OCI-LY1 (cell line): ENCODE data around the gene HOXD4.

ENCODE experiments used
- H2AFZ ChIP-seq: fragments of 200-600 bp; sonication (generic), shearing (Covaris generic); 2 replicates; pipeline ENCODE4 v1.6.0; 2014; ENCODE audit warnings: antibody characterized with exemption, mild to moderate bottlenecking, low read length
- H3F3A ChIP-seq: fragments of 200-600 bp; sonication (generic), shearing (Covaris generic); 2 replicates; pipeline ENCODE4 v1.6.0; 2014; ENCODE audit warnings: mild to moderate bottlenecking, antibody characterized with exemption, low read length, moderate library complexity; ENCODE audit not compliant: insufficient read depth
- H3K27ac ChIP-seq: fragments of 200-600 bp; sonication (generic); 2 replicates; pipeline ENCODE4 v1.5.1; 2014; ENCODE audit warnings: low read length, mixed run types, mild to moderate bottlenecking, low read depth; ENCODE audit not compliant: poor library complexity, severe bottlenecking
- H3K27me3 ChIP-seq: fragments of 200-600 bp; sonication (generic); 2 replicates; pipeline ENCODE4 v1.6.0; 2014; ENCODE audit warnings: antibody characterized with exemption, mild to moderate bottlenecking, low read length, moderate library complexity; ENCODE audit not compliant: insufficient read depth
- H3K36me3 ChIP-seq: fragments of 200-600 bp; sonication (generic); 2 replicates; pipeline ENCODE4 v1.6.1; 2014; ENCODE audit warnings: mild to moderate bottlenecking, antibody characterized with exemption, low read length, moderate library complexity, mixed read lengths; ENCODE audit not compliant: insufficient read depth
- H3K4me1 ChIP-seq: fragments of 200-600 bp; sonication (generic); 2 replicates; pipeline ENCODE4 v1.5.1; 2014; ENCODE audit warnings: mild to moderate bottlenecking, low read length, moderate library complexity; ENCODE audit not compliant: insufficient read depth, severe bottlenecking
- H3K4me2 ChIP-seq: fragments of 200-600 bp; sonication (generic), shearing (Covaris generic); 2 replicates; pipeline ENCODE4 v1.6.1; 2014; ENCODE audit warnings: low read length
- H3K4me3 ChIP-seq: fragments of 200-600 bp; sonication (generic); 2 replicates; pipeline ENCODE4 v1.5.1; 2014; ENCODE audit warnings: low read length, low read depth, mild to moderate bottlenecking, mixed read lengths; ENCODE audit not compliant: poor library complexity, severe bottlenecking
- H3K79me2 ChIP-seq: fragments of 200-600 bp; shearing (Covaris generic); 2 replicates; pipeline ENCODE4 v1.6.1; 2016; ENCODE audit warnings: mixed run types, low read length, mixed read lengths; ENCODE audit not compliant: insufficient read depth
- H3K9ac ChIP-seq: fragments of 200-600 bp; sonication (generic), shearing (Covaris generic); 2 replicates; pipeline ENCODE4 v1.6.1; 2014; ENCODE audit warnings: mild to moderate bottlenecking, low read length, mixed read lengths
- H3K9me2 ChIP-seq: fragments of 200-600 bp; sonication (generic), shearing (Covaris generic); 2 replicates; pipeline ENCODE4 v1.6.1; 2014; ENCODE audit warnings: low read depth, mild to moderate bottlenecking, low read length, mixed read lengths
- H3K9me3 ChIP-seq: fragments of 200-600 bp; shearing (Covaris generic); 2 replicates; pipeline ENCODE4 v1.6.1; 2014; ENCODE audit warnings: low read length, mixed read lengths
- H4K20me1 ChIP-seq: fragments of 200-600 bp; sonication (generic), shearing (Covaris generic); 2 replicates; pipeline ENCODE4 v1.6.0; 2016; ENCODE audit warnings: mild to moderate bottlenecking, low read length; ENCODE audit not compliant: insufficient read depth
- CTCF ChIP-seq: fragments of 200-600 bp; sonication (generic), shearing (Covaris generic); IDR thresholded peaks from 2 replicates; pipeline ENCODE4 v1.5.1; 2017; ENCODE audit warnings: mild to moderate bottlenecking, antibody characterized with exemption, low read length, moderate library complexity, mixed read lengths
- EZH2 ChIP-seq: fragments of 200-600 bp; sonication (generic), shearing (Covaris generic); IDR thresholded peaks from 2 replicates; pipeline ENCODE4 v1.8.0; 2017; ENCODE audit warnings: borderline replicate concordance, mixed run types, mild to moderate bottlenecking, antibody characterized with exemption, low read length, moderate library complexity, mixed read lengths

Gene HOXD4

GRCh38 chr2:176103194-176103593 is 48.2 kb upstream of the HOXD4 start:
- Histone ChIP-seq H2AFZ (no peak overlapping the region), H3K9ac (no peak overlapping the region), H3K27me3 (no peaks in the 10 kb centered on the region), H3K4me3 (no peak overlapping the region), H4K20me1 (no peaks in the 10 kb centered on the region), H3K36me3 (no peaks in the 10 kb centered on the region), H3K4me2 (no peak overlapping the region), H3K9me3 (no peaks in the 10 kb centered on the region), H3K9me2 (no peaks in the 10 kb centered on the region), H3F3A (no peaks in the 10 kb centered on the region), H3K4me1 (peaks cover 5% of the 10 kb centered on the region), H3K79me2 (no peaks in the 10 kb centered on the region), H3K27ac (no peak overlapping the region)
- TF ChIP-seq CTCF (no peak), EZH2 (no peak)

- TF ChIP-seq EZH2 (no peak), CTCF (no peak)
- Histone ChIP-seq H3K9me2 (no peaks in the 10 kb centered on the region), H3K27ac (no peak overlapping the region), H3K79me2 (no peaks in the 10 kb centered on the region), H3K4me3 (no peak overlapping the region), H3F3A (no peaks in the 10 kb centered on the region), H2AFZ (no peak overlapping the region), H3K36me3 (no peaks in the 10 kb centered on the region), H3K4me2 (no peak overlapping the region), H3K27me3 (no peaks in the 10 kb centered on the region), H3K9ac (no peak overlapping the region), H3K4me1 (peaks cover 5% of the 10 kb centered on the region), H4K20me1 (no peaks in the 10 kb centered on the region), H3K9me3 (no peaks in the 10 kb centered on the region)
Observed at GRCh38 chr2:176103742-176104315, 47.5 kb upstream of the HOXD4 start.

- Histone ChIP-seq H3K27ac (no peak overlapping the region), H3F3A (no peaks in the 10 kb centered on the region), H3K27me3 (no peaks in the 10 kb centered on the region), H3K4me1 (peaks cover 5% of the 10 kb centered on the region), H3K79me2 (no peaks in the 10 kb centered on the region), H3K9ac (no peak overlapping the region), H4K20me1 (no peaks in the 10 kb centered on the region), H3K36me3 (no peaks in the 10 kb centered on the region), H3K4me2 (no peak overlapping the region), H3K4me3 (no peak overlapping the region), H2AFZ (no peak overlapping the region), H3K9me3 (no peaks in the 10 kb centered on the region), H3K9me2 (no peaks in the 10 kb centered on the region)
- TF ChIP-seq CTCF (no peak), EZH2 (no peak)
Observed at GRCh38 chr2:176104316-176105077, 46.9 kb upstream of the HOXD4 start.
